SK-N-SH treated with all-trans-retinoic acid at 6 μM for 48 hours (cell line): ENCODE results near the gene TUBGCP3.

Experiments
- ATAC-seq: fragments of 200-7000 bp; cut with Tn5 transposase; 3 replicates; pipeline ENCODE4 v1.9.1; 2020; ENCODE audit warnings: mild to moderate bottlenecking, moderate library complexity
- ARNTL ChIP-seq: fragments of 450-650 bp; formaldehyde crosslinking; IDR thresholded peaks from 2 replicates; pipeline ENCODE4 v1.5.0; 2020; ENCODE audit warnings: low read depth, mild to moderate bottlenecking, moderate library complexity, borderline replicate concordance
- BACH2 ChIP-seq: fragments of 250-450 bp; sonication (Bioruptor Pico); IDR thresholded peaks from 2 replicates; pipeline ENCODE4 v1.9.0; 2021; ENCODE audit warnings: mild to moderate bottlenecking, borderline replicate concordance
- CSDC2 ChIP-seq: fragments of 250-450 bp; sonication (Bioruptor Pico); IDR thresholded peaks from 2 replicates; pipeline ENCODE4 v1.5.0; 2020; ENCODE audit warnings: mild to moderate bottlenecking, moderate library complexity
- ESRRG ChIP-seq: fragments of 250-450 bp; sonication (Bioruptor Pico); IDR thresholded peaks from 2 replicates; pipeline ENCODE4 v1.6.1; 2021; ENCODE audit warnings: mild to moderate bottlenecking
- GLIS3 ChIP-seq: fragments of 250-450 bp; sonication (Bioruptor Pico); IDR thresholded peaks from 2 replicates; pipeline ENCODE4 v1.5.0; 2020; ENCODE audit warnings: mild to moderate bottlenecking, moderate library complexity
- ISL1 ChIP-seq: fragments of 250-450 bp; sonication (Bioruptor Pico); IDR thresholded peaks from 2 replicates; pipeline ENCODE4 v2.1.2; 2022; ENCODE audit warnings: mild to moderate bottlenecking, moderate library complexity
- OSR1 ChIP-seq: fragments of 250-450 bp; sonication (Bioruptor Pico); IDR thresholded peaks from 2 replicates; pipeline ENCODE4 v1.8.0; 2022; ENCODE audit warnings: moderate library complexity, mild to moderate bottlenecking, inconsistent platforms
- PPARA ChIP-seq: fragments of 250-450 bp; sonication (Bioruptor Pico); IDR thresholded peaks from 2 replicates; pipeline ENCODE4 v1.5.0; 2020; ENCODE audit warnings: mild to moderate bottlenecking, borderline replicate concordance
- RARB ChIP-seq: fragments of 250-450 bp; sonication (Bioruptor Pico); IDR thresholded peaks from 2 replicates; pipeline ENCODE4 v1.8.0; 2021; ENCODE audit warnings: mild to moderate bottlenecking, moderate library complexity
- SNAI2 ChIP-seq: fragments of 250-450 bp; sonication (Bioruptor Pico); IDR thresholded peaks from 2 replicates; pipeline ENCODE4 v1.5.0; 2020; ENCODE audit warnings: mild to moderate bottlenecking, moderate library complexity
- TOX ChIP-seq: fragments of 250-450 bp; sonication (Bioruptor Pico); IDR thresholded peaks from 2 replicates; pipeline ENCODE4 v1.8.0; 2021; ENCODE audit warnings: mild to moderate bottlenecking, moderate library complexity, borderline replicate concordance
- ZC3H10 ChIP-seq: fragments of 250-450 bp; sonication (Bioruptor Pico); IDR thresholded peaks from 2 replicates; pipeline ENCODE4 v1.5.1; 2021; ENCODE audit warnings: mild to moderate bottlenecking, moderate library complexity
- ZFP3 ChIP-seq: fragments of 250-450 bp; sonication (Bioruptor Pico); IDR thresholded peaks from 2 replicates; pipeline ENCODE4 v1.5.0; 2020; ENCODE audit warnings: mild to moderate bottlenecking, moderate library complexity
- ZFP30 ChIP-seq: fragments of 450-650 bp; formaldehyde crosslinking; IDR thresholded peaks from 2 replicates; pipeline ENCODE4 v1.5.0; 2022; ENCODE audit warnings: mild to moderate bottlenecking, moderate library complexity
- ZNF70 ChIP-seq: fragments of 450-650 bp; formaldehyde crosslinking; IDR thresholded peaks from 2 replicates; pipeline ENCODE4 v1.5.0; 2020; ENCODE audit warnings: mild to moderate bottlenecking, moderate library complexity
- ZNF8 ChIP-seq: fragments of 450-650 bp; formaldehyde crosslinking; IDR thresholded peaks from 2 replicates; pipeline ENCODE4 v1.5.0; 2020; ENCODE audit warnings: mild to moderate bottlenecking, moderate library complexity
- TF ChIP-seq, protein P1 (sequence below): fragments of 250-450 bp; sonication (Bioruptor Pico); IDR thresholded peaks from 2 replicates; pipeline ENCODE4 v1.8.0; 2020; ENCODE audit warnings: mild to moderate bottlenecking, moderate library complexity, borderline replicate concordance
- TF ChIP-seq, protein P2 (sequence below): fragments of 250-450 bp; sonication (Bioruptor Pico); IDR thresholded peaks from 2 replicates; pipeline ENCODE4 v1.5.0; 2020; ENCODE audit warnings: mild to moderate bottlenecking, moderate library complexity
- TF ChIP-seq, protein P3 (sequence below): fragments of 250-450 bp; sonication (Bioruptor Pico); IDR thresholded peaks from 2 replicates; pipeline ENCODE4 v1.8.0; 2021; ENCODE audit warnings: low read depth, mild to moderate bottlenecking, moderate library complexity, borderline replicate concordance
- TF ChIP-seq, protein P4 (sequence below): fragments of 250-450 bp; sonication (Bioruptor Pico); IDR thresholded peaks from 2 replicates; pipeline ENCODE4 v1.5.1; 2021; ENCODE audit warnings: mild to moderate bottlenecking, moderate library complexity
- TF ChIP-seq, protein P5 (sequence below): fragments of 250-450 bp; sonication (Bioruptor Pico); IDR thresholded peaks from 2 replicates; pipeline ENCODE4 v1.5.1; 2020; ENCODE audit warnings: low read depth, mild to moderate bottlenecking, moderate library complexity

Gene TUBGCP3

DNA sequence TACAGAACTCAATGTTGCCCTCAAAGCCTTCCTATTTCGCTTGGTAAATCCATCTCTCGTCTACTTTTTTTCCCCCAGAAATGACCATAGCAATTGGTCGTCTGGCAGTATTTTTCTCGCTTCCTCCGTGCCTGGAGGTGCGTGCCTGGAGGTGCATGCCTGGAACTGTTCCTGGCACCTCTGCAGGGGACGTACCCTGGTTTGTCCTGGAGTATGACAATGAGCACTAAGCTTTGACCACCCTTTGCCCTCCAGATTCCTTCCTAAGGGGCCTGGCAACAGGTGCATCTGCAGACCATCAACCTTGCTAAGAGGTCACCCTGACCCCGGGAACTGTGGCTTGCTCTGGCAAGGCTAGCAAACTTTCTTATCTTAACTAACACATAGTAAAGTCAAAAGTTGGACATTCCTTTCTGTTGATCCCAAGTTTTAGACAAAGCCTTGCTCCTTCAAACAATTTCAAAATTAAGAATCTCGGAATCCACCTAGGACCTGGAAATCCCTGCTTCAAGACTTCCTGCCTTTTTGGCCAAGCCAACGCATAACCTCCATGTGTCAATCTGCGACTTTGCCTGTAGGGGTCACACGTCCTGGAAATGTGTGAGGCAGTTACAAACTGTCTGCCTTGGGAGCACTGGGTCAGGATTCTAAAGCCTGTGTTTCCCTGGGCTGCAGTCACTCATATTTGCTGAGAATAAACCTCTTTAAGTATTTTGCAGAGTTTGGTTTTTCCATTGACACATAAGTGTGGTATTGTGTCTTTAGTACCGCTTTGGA, 28.8 kb upstream of the TUBGCP3 start:
- no peak for TF ChIP-seq BACH2
- TF ChIP-seq ZFP3 (CRISPR knock-in tag) = no peak
- no peak for TF ChIP-seq SNAI2
- TF ChIP-seq, protein P1, sequence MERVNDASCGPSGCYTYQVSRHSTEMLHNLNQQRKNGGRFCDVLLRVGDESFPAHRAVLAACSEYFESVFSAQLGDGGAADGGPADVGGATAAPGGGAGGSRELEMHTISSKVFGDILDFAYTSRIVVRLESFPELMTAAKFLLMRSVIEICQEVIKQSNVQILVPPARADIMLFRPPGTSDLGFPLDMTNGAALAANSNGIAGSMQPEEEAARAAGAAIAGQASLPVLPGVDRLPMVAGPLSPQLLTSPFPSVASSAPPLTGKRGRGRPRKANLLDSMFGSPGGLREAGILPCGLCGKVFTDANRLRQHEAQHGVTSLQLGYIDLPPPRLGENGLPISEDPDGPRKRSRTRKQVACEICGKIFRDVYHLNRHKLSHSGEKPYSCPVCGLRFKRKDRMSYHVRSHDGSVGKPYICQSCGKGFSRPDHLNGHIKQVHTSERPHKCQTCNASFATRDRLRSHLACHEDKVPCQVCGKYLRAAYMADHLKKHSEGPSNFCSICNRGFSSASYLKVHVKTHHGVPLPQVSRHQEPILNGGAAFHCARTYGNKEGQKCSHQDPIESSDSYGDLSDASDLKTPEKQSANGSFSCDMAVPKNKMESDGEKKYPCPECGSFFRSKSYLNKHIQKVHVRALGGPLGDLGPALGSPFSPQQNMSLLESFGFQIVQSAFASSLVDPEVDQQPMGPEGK (CRISPR knock-in tag) = no peak
- no peak for TF ChIP-seq GLIS3
- peak; percentile 92 for ATAC-seq

DNA sequence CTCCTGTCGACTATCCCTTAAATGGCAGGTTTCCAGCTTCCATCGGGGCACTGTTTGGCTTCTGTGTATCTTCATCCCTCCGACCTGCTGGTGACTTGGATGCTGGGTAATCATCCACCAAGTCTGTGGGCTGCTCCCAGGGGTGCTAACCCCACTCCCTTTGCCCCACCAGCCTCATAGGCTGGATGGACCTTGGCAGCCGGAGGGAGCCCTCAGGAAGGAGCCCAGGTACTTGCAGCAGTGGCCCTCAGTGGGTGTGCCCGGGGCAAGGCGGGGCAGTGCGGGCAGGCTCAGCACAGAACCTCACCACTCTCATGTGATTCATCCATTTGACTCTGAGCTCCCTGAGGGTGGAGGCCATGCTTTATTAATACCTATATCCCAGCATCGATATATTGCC, 27.4 kb upstream of the TUBGCP3 start:
- ATAC-seq = no peak
- TF ChIP-seq, protein P2, sequence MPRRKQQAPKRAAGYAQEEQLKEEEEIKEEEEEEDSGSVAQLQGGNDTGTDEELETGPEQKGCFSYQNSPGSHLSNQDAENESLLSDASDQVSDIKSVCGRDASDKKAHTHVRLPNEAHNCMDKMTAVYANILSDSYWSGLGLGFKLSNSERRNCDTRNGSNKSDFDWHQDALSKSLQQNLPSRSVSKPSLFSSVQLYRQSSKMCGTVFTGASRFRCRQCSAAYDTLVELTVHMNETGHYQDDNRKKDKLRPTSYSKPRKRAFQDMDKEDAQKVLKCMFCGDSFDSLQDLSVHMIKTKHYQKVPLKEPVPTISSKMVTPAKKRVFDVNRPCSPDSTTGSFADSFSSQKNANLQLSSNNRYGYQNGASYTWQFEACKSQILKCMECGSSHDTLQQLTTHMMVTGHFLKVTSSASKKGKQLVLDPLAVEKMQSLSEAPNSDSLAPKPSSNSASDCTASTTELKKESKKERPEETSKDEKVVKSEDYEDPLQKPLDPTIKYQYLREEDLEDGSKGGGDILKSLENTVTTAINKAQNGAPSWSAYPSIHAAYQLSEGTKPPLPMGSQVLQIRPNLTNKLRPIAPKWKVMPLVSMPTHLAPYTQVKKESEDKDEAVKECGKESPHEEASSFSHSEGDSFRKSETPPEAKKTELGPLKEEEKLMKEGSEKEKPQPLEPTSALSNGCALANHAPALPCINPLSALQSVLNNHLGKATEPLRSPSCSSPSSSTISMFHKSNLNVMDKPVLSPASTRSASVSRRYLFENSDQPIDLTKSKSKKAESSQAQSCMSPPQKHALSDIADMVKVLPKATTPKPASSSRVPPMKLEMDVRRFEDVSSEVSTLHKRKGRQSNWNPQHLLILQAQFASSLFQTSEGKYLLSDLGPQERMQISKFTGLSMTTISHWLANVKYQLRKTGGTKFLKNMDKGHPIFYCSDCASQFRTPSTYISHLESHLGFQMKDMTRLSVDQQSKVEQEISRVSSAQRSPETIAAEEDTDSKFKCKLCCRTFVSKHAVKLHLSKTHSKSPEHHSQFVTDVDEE (CRISPR knock-in tag) = no peak
- no peak for TF ChIP-seq CSDC2 (CRISPR knock-in tag)
- no peak for TF ChIP-seq SNAI2
- no peak for TF ChIP-seq ZFP3 (CRISPR knock-in tag)
- TF ChIP-seq, protein P3, sequence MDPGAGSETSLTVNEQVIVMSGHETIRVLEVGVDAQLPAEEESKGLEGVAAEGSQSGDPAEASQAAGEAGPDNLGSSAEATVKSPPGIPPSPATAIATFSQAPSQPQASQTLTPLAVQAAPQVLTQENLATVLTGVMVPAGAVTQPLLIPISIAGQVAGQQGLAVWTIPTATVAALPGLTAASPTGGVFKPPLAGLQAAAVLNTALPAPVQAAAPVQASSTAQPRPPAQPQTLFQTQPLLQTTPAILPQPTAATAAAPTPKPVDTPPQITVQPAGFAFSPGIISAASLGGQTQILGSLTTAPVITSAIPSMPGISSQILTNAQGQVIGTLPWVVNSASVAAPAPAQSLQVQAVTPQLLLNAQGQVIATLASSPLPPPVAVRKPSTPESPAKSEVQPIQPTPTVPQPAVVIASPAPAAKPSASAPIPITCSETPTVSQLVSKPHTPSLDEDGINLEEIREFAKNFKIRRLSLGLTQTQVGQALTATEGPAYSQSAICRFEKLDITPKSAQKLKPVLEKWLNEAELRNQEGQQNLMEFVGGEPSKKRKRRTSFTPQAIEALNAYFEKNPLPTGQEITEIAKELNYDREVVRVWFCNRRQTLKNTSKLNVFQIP (CRISPR knock-in tag) = no peak
- TF ChIP-seq ZC3H10 (CRISPR knock-in tag) = no peak
- no peak for TF ChIP-seq ZNF8 (CRISPR knock-in tag)
- TF ChIP-seq, protein P4, sequence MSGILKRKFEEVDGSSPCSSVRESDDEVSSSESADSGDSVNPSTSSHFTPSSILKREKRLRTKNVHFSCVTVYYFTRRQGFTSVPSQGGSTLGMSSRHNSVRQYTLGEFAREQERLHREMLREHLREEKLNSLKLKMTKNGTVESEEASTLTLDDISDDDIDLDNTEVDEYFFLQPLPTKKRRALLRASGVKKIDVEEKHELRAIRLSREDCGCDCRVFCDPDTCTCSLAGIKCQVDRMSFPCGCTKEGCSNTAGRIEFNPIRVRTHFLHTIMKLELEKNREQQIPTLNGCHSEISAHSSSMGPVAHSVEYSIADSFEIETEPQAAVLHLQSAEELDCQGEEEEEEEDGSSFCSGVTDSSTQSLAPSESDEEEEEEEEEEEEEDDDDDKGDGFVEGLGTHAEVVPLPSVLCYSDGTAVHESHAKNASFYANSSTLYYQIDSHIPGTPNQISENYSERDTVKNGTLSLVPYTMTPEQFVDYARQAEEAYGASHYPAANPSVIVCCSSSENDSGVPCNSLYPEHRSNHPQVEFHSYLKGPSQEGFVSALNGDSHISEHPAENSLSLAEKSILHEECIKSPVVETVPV = no peak
- no peak for TF ChIP-seq ZFP30 (CRISPR knock-in tag)
- TF ChIP-seq RARB (CRISPR knock-in tag) = no peak
- no peak for TF ChIP-seq BACH2
- TF ChIP-seq ARNTL (CRISPR knock-in tag) = no peak
- TF ChIP-seq, protein P5, sequence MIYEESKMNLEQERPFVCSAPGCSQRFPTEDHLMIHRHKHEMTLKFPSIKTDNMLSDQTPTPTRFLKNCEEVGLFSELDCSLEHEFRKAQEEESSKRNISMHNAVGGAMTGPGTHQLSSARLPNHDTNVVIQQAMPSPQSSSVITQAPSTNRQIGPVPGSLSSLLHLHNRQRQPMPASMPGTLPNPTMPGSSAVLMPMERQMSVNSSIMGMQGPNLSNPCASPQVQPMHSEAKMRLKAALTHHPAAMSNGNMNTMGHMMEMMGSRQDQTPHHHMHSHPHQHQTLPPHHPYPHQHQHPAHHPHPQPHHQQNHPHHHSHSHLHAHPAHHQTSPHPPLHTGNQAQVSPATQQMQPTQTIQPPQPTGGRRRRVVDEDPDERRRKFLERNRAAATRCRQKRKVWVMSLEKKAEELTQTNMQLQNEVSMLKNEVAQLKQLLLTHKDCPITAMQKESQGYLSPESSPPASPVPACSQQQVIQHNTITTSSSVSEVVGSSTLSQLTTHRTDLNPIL (CRISPR knock-in tag) = no peak
- no peak for TF ChIP-seq ESRRG
- no peak for TF ChIP-seq TOX (CRISPR knock-in tag)
- TF ChIP-seq ISL1 = no peak
- TF ChIP-seq ZNF70 (CRISPR knock-in tag) = no peak

DNA sequence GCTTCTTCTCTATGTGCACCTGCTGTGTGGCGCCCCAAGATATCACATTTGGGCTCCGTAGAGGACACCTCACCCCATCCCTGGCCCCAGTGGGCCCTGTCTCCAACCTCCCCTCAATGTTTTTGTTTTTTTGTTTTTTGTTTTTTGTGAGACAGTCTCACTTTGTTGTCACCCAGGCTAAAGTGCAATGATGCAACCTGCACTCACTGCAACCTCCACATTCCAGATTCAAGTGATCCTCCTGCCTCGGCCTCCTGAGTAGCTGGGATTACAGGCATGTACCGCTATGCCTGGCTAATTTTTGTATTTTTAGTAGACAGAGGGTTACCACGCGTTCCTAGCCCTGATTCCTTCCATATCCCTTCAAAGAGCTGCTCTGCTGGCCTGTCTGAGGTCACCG, 26.9 kb upstream of the TUBGCP3 start:
- TF ChIP-seq ESRRG = no peak
- TF ChIP-seq GLIS3 = no peak
- no peak for TF ChIP-seq PPARA (CRISPR knock-in tag)

DNA sequence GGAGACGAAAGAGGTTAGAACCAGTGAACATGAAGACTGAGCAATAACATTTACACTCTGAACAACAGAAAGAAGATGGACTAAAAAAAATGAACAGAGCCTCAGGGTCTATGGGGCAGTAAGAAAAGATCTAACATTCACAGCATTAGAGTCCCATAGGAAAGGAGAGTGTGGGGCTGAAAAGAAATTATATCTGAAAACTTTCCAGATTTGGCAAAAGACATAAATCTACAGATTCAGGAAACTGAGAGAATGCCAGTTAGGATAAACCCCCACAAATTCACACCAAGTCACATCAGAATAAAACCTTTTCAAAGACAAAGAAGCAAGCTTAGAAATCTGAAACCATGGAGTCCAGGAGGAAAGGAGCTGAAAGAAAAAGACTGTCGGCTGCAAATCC, 20.3 kb upstream of the TUBGCP3 start:
- TF ChIP-seq ZFP3 (CRISPR knock-in tag) (no peak), ESRRG (no peak), CSDC2 (CRISPR knock-in tag) (no peak), OSR1 (CRISPR knock-in tag) (no peak), ZFP30 (CRISPR knock-in tag) (no peak), PPARA (CRISPR knock-in tag) (no peak), ZNF8 (CRISPR knock-in tag) (no peak), GLIS3 (no peak), ZNF70 (CRISPR knock-in tag) (no peak)
- TF ChIP-seq, protein P2 (CRISPR knock-in tag) = no peak
- TF ChIP-seq, protein P4 = no peak
- TF ChIP-seq, all 23 proteins: peak for 0
- no peak for ATAC-seq

More for the DNA sequence above, 26.9 kb upstream of the TUBGCP3 start:
- ATAC-seq = no peak
